Measurements from ENCODE around the gene ACVR2A. TPM values are rescaled to one million over a fixed set of nuclear protein-coding genes. Genes with fewer than 3 reads are reported as not detected.

Gene ACVR2A
- polyA plus RNA-seq: 1 to 10 TPM; 6.2 to 7.3 (median 6.5) TPM

DNA sequence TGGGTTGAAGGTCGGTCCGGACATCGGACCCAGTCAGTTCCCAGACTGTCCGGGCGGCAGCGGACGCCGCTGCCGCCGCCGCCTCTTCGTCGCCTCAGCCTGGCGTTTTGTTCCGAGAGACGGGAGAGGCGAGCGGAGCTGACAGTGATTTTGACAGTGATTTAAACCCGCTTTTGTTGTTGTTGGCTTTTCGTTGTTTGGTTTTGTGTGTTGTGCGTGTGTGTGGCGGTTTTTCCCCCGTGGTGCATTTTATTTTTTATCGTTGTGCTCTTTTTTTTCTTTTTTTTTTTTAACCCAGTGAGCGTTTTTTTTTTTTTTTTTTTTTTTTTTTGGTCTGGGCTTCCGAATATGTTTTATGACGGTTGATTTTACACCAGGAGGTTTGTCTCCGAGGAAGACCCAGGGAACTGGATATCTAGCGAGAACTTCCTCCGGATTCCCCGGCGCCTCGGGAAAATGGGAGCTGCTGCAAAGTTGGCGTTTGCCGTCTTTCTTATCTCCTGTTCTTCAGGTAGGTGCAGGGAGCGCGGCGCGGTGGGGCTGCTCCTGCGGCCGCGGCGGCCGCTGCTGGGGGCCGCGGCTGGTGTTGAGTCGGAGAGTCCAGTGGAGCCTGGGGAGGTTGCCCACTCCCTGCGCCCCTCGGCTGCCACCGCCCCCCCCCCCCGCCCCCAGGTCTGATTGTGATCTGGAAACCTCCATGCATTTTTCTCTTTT is at the start of gene ACVR2A:
Gene ACVR2A, plus strand, starts transcription at position 333 of the 714 bp plus-strand sequence. Its CDS starts 124 bp downstream, at position 457.
- Mint-ChIP-seq H3K4me3 (peak within 1 kb of the TSS; percentile 92 to 98 (median 95)), H3K9me3 (no peaks in the 10 kb centered on the region), H3K4me1 (peaks cover 44 to 52% of the 10 kb centered on the region in 2 donors)

DNA sequence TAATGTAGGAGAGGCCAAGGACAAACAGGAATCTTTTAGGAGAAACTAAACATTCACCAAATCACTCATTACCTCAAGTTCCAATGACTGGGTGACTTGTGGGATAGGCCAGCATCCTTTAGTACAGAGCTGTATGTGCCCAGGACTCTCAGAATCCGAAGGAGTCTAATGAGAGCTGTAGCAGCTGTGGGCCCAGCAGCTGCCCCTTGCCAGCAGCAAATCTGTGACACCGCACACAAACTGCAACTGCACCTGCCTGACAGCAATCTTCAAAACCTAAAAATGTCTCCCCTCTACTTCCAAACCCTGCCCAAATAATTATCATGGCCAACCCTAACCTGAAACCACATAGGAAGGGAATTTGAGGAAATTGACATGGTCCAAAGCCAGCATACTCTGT is 44.5 kb upstream of the ACVR2A start:
- Mint-ChIP-seq H3K4me3 (no peak overlapping the region), H3K4me1 (peaks cover 9 to 10% of the 10 kb centered on the region in 2 donors), H3K27ac (no peak overlapping the region), H3K27me3 (ENCODE audit: low read depth in 3 of 3) (peaks cover 0 to 5% (median 2%) of the 10 kb centered on the region in 3 donors), H3K36me3 (no peaks in the 10 kb centered on the region), H3K9me3 (no peaks in the 10 kb centered on the region)
- no peak for DNase-seq

More for the DNA sequence above, at the start of gene ACVR2A:
- DNase-seq: peak in 1 of 3 donors; percentile 52
- H3K27me3 Mint-ChIP-seq (ENCODE audit: low read depth in 3 of 3): peaks cover 19 to 22% (median 22%) of the 10 kb centered on the region in 3 donors
- H3K27ac Mint-ChIP-seq: peak within 1 kb of the TSS; percentile 87 to 96 (median 90)
- no peaks in the 10 kb centered on the region for H3K36me3 Mint-ChIP-seq

DNA sequence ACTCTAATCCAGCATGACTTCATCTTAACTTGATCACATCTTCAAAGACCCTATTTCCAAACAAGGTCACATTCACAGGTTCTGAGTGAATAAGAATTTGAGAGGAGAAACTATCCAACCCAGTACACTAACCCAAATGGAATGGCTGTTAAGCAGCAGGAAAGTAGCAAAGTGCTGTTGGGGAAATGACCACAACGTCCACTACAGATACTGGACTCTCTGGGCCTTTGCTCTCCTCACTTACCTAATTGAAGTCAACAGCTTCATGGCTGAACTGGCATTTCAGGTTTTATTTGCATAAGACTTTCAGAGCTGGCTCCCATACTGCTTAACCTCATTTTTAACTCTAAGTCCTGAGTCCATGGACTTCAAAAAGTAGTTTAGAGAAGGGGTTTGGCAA is 38.0 kb upstream of the ACVR2A start:
- peaks cover 2 to 9% (median 8%) of the 10 kb centered on the region in 3 donors for H3K27me3 Mint-ChIP-seq (ENCODE audit: low read depth in 3 of 3)
- H3K36me3 Mint-ChIP-seq: no peaks in the 10 kb centered on the region
- no peak overlapping the region for H3K27ac Mint-ChIP-seq
- DNase-seq: no peak
- no peaks in the 10 kb centered on the region for H3K4me1 Mint-ChIP-seq
- peaks cover 0 to 2% (median 0%) of the 10 kb centered on the region in 6 donors for H3K9me3 Mint-ChIP-seq
- H3K4me3 Mint-ChIP-seq: no peak overlapping the region

DNA sequence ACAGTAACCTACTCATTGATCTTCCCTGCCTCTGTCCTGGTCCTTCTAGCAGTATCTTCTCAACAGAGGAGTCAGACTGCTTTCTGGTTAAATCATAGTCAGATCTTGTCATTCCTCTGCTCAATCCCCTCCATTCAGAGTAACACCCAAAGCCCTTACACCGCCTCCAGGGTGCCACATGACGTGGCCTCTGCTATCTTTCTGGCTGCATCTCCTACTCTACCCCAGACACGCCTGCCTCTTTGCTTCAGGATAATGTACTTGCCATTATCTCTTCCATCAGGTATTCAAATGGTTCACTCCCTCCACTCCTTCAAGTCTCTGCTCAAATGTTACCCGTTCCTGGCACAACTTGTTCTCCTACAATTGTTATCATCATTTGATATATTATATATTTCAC is 36.3 kb upstream of the ACVR2A start:
- Mint-ChIP-seq H3K27ac (no peak overlapping the region), H3K4me3 (no peak overlapping the region), H3K4me1 (no peaks in the 10 kb centered on the region), H3K9me3 (peaks cover 0 to 2% (median 0%) of the 10 kb centered on the region in 6 donors), H3K36me3 (no peaks in the 10 kb centered on the region), H3K27me3 (ENCODE audit: low read depth in 3 of 3) (peaks cover 2 to 9% (median 8%) of the 10 kb centered on the region in 3 donors)
- DNase-seq: no peak

DNA sequence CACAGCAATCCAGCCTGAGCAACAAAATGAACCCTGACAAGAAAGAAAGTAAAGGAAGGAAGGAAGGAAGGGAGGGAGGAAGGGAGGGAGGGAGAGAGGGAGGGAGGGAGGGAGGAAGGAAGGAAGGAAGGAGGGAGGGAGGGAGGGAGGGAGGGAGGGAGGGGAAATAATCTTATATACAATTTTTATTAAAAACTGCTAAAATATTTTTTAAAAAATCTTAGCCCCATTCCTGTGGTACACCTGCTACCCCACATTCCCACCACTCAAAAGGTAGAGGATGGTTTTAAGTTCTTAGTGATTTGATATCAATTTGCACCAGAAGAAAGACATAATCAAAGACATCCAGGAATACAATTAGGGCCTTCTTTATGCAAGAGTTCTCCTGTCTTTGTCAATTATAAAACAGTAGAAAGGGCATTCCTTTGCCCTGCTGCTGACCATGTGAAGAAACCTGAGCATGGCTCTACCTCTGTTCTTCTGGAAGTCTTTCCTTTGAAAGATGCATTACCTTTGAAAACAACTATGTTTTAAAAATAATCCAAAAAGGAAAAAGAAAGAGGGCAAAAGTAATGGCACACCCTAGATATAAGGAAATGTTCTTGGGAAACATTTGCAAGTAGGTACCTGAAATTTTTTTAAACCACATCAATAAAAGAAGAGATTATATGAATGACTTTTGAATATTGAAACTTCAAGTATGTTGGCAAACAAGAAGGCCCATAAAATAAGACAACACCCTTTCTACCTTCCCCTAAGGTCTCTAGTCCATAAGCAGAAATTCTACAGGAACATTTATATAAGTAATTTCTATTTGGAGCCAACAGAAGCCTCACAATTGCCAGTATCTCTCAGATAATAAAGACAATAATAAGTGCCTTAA is 33.7 kb upstream of the ACVR2A start:
- no peaks in the 10 kb centered on the region for H3K4me1 Mint-ChIP-seq
- no peak overlapping the region for H3K27ac Mint-ChIP-seq
- H3K36me3 Mint-ChIP-seq: no peaks in the 10 kb centered on the region

DNA sequence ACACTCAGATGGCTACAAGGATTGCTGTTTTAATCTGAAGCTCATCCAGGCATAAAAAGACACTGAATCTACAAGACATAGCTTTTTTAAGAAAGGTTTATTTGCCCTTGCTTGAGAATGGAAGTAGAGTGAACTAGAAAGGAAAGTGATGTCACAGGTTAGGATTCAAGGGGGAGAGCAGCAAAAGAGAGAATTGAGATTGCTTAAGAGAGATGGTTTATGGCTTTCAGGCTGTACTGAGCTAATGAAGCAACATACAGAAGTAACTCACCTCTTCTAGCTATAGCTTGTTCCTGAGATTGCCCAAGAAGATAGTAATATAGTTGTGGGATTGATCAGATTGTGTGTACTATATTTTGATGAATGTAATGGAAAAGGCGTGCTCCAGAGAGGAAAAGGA is 26.1 kb upstream of the ACVR2A start:
- H3K9me3 Mint-ChIP-seq: peaks cover 0 to 14% (median 1%) of the 10 kb centered on the region in 6 donors
- no peak for DNase-seq
- H3K27ac Mint-ChIP-seq: no peak overlapping the region
- no peaks in the 10 kb centered on the region for H3K4me1 Mint-ChIP-seq
- H3K4me3 Mint-ChIP-seq: no peak overlapping the region
- peaks cover 1 to 22% (median 9%) of the 10 kb centered on the region in 3 donors for H3K27me3 Mint-ChIP-seq (ENCODE audit: low read depth in 3 of 3)
- peaks cover 0 to 13% (median 6%) of the 10 kb centered on the region in 3 donors for H3K36me3 Mint-ChIP-seq

More for the DNA sequence above, 33.7 kb upstream of the ACVR2A start:
- Mint-ChIP-seq H3K9me3 (peaks cover 0 to 2% (median 0%) of the 10 kb centered on the region in 6 donors), H3K27me3 (ENCODE audit: low read depth in 3 of 3) (peaks cover 2 to 9% (median 7%) of the 10 kb centered on the region in 3 donors), H3K4me3 (no peak overlapping the region)
- no peak for DNase-seq

GRCh38 chr2:147824620-147825019 is 20.2 kb upstream of the ACVR2A start:
- DNase-seq: no peak
- Mint-ChIP-seq H3K27ac (no peak overlapping the region), H3K9me3 (peaks cover 0 to 14% (median 2%) of the 10 kb centered on the region in 6 donors), H3K4me3 (no peak overlapping the region), H3K4me1 (no peaks in the 10 kb centered on the region), H3K36me3 (peaks cover 0 to 13% (median 6%) of the 10 kb centered on the region in 3 donors), H3K27me3 (ENCODE audit: low read depth in 3 of 3) (peaks cover 7 to 12% (median 8%) of the 10 kb centered on the region in 3 donors)

DNA sequence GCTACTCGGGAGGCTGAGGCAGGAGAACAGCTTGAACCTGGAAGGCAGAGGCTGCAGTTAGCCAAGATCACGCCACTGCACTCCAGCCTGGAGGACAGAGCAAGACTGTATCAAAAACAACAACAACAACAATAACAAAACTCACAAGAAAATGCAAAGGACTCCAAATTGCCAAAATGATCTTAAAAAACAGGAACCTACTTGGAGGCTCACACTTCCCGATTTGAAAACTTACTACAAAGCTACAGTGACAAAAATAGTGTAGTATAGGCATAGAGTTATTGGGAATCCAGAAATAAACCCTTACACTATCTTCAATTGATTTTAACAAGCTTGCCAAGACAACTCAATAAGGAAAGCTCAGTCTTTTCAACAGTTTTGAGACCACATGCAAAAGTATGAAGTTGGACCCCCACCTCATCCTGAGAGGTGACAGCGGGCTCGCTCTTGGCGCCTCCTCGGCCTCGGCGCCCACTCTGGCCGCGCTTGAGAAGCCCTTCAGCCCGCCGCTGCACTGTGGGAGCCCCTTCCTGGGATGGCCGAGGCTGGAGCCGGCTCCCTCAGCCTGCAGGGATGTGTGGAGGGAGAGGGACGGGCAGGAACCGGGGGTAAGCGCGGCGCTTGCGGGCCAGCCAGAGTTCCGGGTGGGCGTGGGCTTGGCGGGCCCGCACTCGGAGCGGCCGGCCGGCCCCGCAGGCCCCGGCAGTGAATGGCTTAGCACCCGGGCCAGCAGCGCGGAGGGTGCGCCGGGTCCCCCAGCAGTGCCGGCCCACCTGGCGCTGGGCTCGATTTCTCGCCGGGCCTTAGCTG is 18.3 kb upstream of the ACVR2A start:
- Mint-ChIP-seq H3K27me3 (ENCODE audit: low read depth in 3 of 3) (peaks cover 7 to 11% (median 8%) of the 10 kb centered on the region in 3 donors), H3K4me1 (no peaks in the 10 kb centered on the region), H3K27ac (no peak overlapping the region), H3K9me3 (peaks cover 0 to 14% (median 2%) of the 10 kb centered on the region in 6 donors), H3K4me3 (no peak overlapping the region), H3K36me3 (peaks cover 0 to 10% (median 6%) of the 10 kb centered on the region in 3 donors)
- DNase-seq: no peak

DNA sequence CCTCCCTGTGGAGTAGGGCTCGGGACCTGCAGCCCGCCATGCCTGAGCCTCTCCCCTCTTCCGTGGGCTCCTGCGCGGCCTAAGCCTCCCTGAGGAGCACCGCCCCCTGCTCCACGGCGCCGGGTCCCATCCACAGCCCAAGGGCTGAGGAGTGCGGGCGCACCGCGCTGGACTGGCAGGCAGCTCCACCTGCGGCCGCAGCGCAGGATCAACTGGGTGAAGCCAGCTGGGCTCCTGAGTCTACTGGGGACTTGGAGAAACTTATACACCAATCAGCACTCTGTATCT is 17.8 kb upstream of the ACVR2A start:
- Mint-ChIP-seq H3K4me1 (no peaks in the 10 kb centered on the region), H3K36me3 (peaks cover 0 to 10% (median 6%) of the 10 kb centered on the region in 3 donors), H3K4me3 (no peak overlapping the region), H3K9me3 (peaks cover 0 to 14% (median 2%) of the 10 kb centered on the region in 6 donors), H3K27me3 (ENCODE audit: low read depth in 3 of 3) (peaks cover 7 to 11% (median 8%) of the 10 kb centered on the region in 3 donors), H3K27ac (no peak overlapping the region)
- no peak for DNase-seq

DNA sequence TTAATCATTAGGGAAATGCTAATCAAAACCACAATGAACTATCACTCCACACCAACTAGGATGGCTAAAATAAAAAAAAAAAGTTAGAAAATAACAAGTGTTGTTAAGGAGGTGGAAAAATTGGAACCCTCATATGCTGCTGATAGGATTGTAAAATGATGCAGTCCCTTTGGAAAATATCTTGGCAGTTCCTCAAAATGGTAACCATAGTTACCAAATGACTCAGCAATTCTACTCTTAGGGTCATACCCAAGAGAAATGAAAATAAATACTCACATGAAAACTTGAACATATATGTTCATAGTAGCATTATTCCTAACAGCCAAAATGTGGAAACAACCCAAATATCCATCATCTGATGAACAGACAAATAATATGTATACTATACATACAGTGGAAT is 15.7 kb upstream of the ACVR2A start:
- Mint-ChIP-seq H3K27ac (no peak overlapping the region), H3K4me1 (no peaks in the 10 kb centered on the region), H3K36me3 (no peaks in the 10 kb centered on the region), H3K4me3 (no peak overlapping the region), H3K27me3 (ENCODE audit: low read depth in 3 of 3) (peaks cover 0 to 7% (median 5%) of the 10 kb centered on the region in 3 donors), H3K9me3 (peaks cover 0 to 2% (median 0%) of the 10 kb centered on the region in 6 donors)
- no peak for DNase-seq

DNA sequence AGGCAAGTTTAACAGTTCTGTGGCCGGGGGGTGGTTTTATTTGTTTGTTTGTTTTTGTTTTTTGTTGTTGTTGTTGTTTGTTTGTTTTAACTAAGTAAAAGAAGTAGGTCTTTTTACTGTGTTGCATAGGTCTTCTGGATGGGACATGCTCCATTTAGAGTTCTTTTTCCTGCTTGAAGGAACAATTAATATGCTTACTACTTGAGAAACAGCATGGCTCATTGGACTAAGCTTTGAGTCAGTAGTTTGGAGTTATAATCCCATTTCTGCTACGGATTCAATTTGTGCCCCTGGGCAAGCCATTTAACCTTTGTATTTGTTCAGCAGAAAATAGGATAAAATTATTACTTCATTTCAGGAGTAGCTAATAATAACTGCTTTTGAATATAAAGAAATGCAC is 8.7 kb upstream of the ACVR2A start:
- Mint-ChIP-seq H3K27me3 (ENCODE audit: low read depth in 3 of 3) (peaks cover 10 to 16% (median 10%) of the 10 kb centered on the region in 3 donors), H3K27ac (no peak overlapping the region), H3K4me1 (no peaks in the 10 kb centered on the region), H3K9me3 (no peaks in the 10 kb centered on the region), H3K4me3 (no peak overlapping the region), H3K36me3 (no peaks in the 10 kb centered on the region)
- no peak for DNase-seq

GRCh38 chr2:147843391-147843863 is 1.4 kb upstream of the ACVR2A start:
- peaks cover 22 to 24% (median 24%) of the 10 kb centered on the region in 3 donors for H3K27me3 Mint-ChIP-seq (ENCODE audit: low read depth in 3 of 3)

More at GRCh38 chr2:147843391-147843863, 1.4 kb upstream of the ACVR2A start:
- H3K27ac Mint-ChIP-seq: peak overlapping the region; percentile 65 to 91 (median 77)
- peak in 1 of 3 donors; percentile 2 for DNase-seq
- peak overlapping the region; percentile 88 to 98 (median 92) for H3K4me3 Mint-ChIP-seq
- no peaks in the 10 kb centered on the region for H3K36me3 Mint-ChIP-seq
- no peaks in the 10 kb centered on the region for H3K9me3 Mint-ChIP-seq
- peaks cover 43 to 48% of the 10 kb centered on the region in 2 donors for H3K4me1 Mint-ChIP-seq
